Thoracic aorta (tissue), 2 donors: Measurements from ENCODE around the gene MTOR. TPM values are rescaled to one million over a fixed set of nuclear protein-coding genes. Genes with fewer than 3 reads are reported as not detected.
"Not testable (repeated sequence)": the region's sequence is repeated elsewhere in the genome, so short reads cannot be mapped to it uniquely, and the experiment has no call there.

Experiments used
- ATAC-seq: fragments of 150-250 bp; one replicate; pipeline ENCODE4 v1.8.0; 2017; ENCODE audit warnings: low read depth; ENCODE audit not compliant: insufficient number of reproducible peaks, low FRiP score
- DNase-seq: peaks from one replicate; pipeline ENCODE4 v3.0.0-alpha.2; 2020; ENCODE audit warnings: low spot score
- H3K27ac ChIP-seq, 2 donors: fragments of 200-600 bp; sonication (generic); 1 replicate in 1 of 2; 2 replicates in 1 of 2; pipeline ENCODE4 v1.5.1; 2016; ENCODE audit warnings: mild to moderate bottlenecking in 2 of 2, moderate library complexity in 2 of 2
- H3K27me3 ChIP-seq: fragments of 200-600 bp; sonication (generic); replicated peaks from 2 replicates; pipeline ENCODE4 v1.6.0; 2016; ENCODE audit warnings: mild to moderate bottlenecking; ENCODE audit not compliant: insufficient read depth
- H3K36me3 ChIP-seq: fragments of 200-600 bp; sonication (generic); one replicate; pipeline ENCODE4 v1.5.1; 2016
- H3K4me1 ChIP-seq, 2 donors: fragments of 200-600 bp; sonication (generic); 1 replicate in 1 of 2; 2 replicates in 1 of 2; pipeline versions ENCODE4 v1.5.1 to v1.6.0; 2016; ENCODE audit warnings: low read depth in 2 of 2, mild to moderate bottlenecking in 1 of 2; ENCODE audit not compliant: control insufficient read depth in 1 of 2
- H3K4me3 ChIP-seq: fragments of 200-600 bp; sonication (generic); 2 replicates; pipeline ENCODE4 v1.5.1; 2016; ENCODE audit warnings: mild to moderate bottlenecking
- H3K9me3 ChIP-seq: fragments of 200-600 bp; sonication (generic); 2 replicates; pipeline ENCODE4 v1.5.1; 2016
- total RNA-seq, 2 donors: library from RNA; depleted of rRNA; stranded (reverse); fragments of >200 nt; gene quantifications; one replicate each; pipeline versions ENCODE4 v1.1.0 to v1.2.3, GENCODE V29; 2016
- TF ChIP-seq, protein P1 (sequence below): fragments of 200-600 bp; sonication (generic); IDR thresholded peaks from one replicate; pipeline ENCODE4 v1.5.1; 2019; ENCODE audit warnings: antibody characterized with exemption

The MTOR gene
- total RNA-seq, 2 donors from 2014 or later = 37.5 to 48.7 TPM

- Histone ChIP-seq H3K27ac (no peak overlapping the region), H3K9me3 (no peaks in the 10 kb centered on the region), H3K27me3 (no peaks in the 10 kb centered on the region), H3K36me3 (peaks cover 75% of the 10 kb centered on the region), H3K4me1 (no peaks in the 10 kb centered on the region), H3K4me3 (no peak overlapping the region)
- no peak for DNase-seq
- no peak for ATAC-seq
- TF ChIP-seq, protein P1, sequence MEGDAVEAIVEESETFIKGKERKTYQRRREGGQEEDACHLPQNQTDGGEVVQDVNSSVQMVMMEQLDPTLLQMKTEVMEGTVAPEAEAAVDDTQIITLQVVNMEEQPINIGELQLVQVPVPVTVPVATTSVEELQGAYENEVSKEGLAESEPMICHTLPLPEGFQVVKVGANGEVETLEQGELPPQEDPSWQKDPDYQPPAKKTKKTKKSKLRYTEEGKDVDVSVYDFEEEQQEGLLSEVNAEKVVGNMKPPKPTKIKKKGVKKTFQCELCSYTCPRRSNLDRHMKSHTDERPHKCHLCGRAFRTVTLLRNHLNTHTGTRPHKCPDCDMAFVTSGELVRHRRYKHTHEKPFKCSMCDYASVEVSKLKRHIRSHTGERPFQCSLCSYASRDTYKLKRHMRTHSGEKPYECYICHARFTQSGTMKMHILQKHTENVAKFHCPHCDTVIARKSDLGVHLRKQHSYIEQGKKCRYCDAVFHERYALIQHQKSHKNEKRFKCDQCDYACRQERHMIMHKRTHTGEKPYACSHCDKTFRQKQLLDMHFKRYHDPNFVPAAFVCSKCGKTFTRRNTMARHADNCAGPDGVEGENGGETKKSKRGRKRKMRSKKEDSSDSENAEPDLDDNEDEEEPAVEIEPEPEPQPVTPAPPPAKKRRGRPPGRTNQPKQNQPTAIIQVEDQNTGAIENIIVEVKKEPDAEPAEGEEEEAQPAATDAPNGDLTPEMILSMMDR = no peak
Observed at GRCh38 chr1:11068600-11069473, 193.5 kb downstream of the MTOR start.

- no peaks in the 10 kb centered on the region for H3K9me3 ChIP-seq
- no peak overlapping the region for H3K4me3 ChIP-seq
- peaks cover 68% of the 10 kb centered on the region for H3K36me3 ChIP-seq
- H3K4me1 ChIP-seq = no peaks in the 10 kb centered on the region
- DNase-seq = no peak
- TF ChIP-seq, protein P1 = no peak
- H3K27me3 ChIP-seq = no peaks in the 10 kb centered on the region
- H3K27ac ChIP-seq = no peak overlapping the region
- ATAC-seq = no peak
Observed at GRCh38 chr1:11067716-11068599, 194.4 kb downstream of the MTOR start.

DNA sequence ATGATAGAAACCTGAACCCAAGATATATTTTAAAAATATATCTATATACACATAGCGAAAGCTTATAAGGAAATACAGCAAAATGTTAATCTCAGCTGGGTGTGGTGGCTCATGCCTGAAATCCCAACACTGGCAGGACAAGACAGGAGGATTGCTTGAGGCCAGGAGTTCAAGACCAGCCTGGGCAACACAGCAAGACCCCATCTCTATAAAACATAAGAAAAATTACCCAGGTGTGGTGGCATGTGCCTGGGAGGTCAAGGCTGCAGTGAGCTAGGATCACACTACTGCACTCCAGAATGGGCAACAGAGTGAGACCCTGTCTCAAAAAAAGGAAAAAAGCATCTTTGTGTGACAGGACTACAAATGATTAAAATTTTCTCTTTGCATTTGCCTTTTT lies 196.6 kb downstream of the MTOR start:
- H3K36me3 ChIP-seq = peaks cover 52% of the 10 kb centered on the region
- H3K9me3 ChIP-seq = no peaks in the 10 kb centered on the region

GRCh38 chr1:11064942-11065341 lies 197.4 kb downstream of the MTOR start:
- Histone ChIP-seq H3K9me3 (no peaks in the 10 kb centered on the region), H3K36me3 (peaks cover 47% of the 10 kb centered on the region), H3K27me3 (no peaks in the 10 kb centered on the region), H3K4me1 (peaks cover 10 to 11% of the 10 kb centered on the region in 2 donors), H3K27ac (no peak overlapping the region), H3K4me3 (no peak overlapping the region)
- TF ChIP-seq, protein P1 = no peak
- DNase-seq (no peak), ATAC-seq (no peak)

More for the DNA sequence above, 196.6 kb downstream of the MTOR start:
- no peak overlapping the region for H3K4me3 ChIP-seq
- TF ChIP-seq, protein P1 = no peak
- ATAC-seq = no peak
- peaks cover 8 to 10% of the 10 kb centered on the region in 2 donors for H3K4me1 ChIP-seq
- DNase-seq = no peak
- no peaks in the 10 kb centered on the region for H3K27me3 ChIP-seq
- no peak overlapping the region for H3K27ac ChIP-seq

- not testable (repeated sequence) for H3K9me3 ChIP-seq, H3K27me3 ChIP-seq, H3K27ac ChIP-seq, ATAC-seq, H3K4me3 ChIP-seq, DNase-seq
- H3K36me3 ChIP-seq = peaks cover 39% of the 10 kb centered on the region
- peaks cover 12 to 15% of the 10 kb centered on the region in 2 donors for H3K4me1 ChIP-seq
Observed at GRCh38 chr1:11063937-11064537, 198.3 kb downstream of the MTOR start.
